GM19328 (cell line): ENCODE data around the gene POLE4.

Experiments used
- ATAC-seq: cut with Tn5 transposase; IDR thresholded peaks from one replicate; pipeline ENCODE4 v1.9.1; 2021; ENCODE audit warnings: mild to moderate bottlenecking, moderate library complexity; ENCODE audit not compliant: unreplicated experiment

Gene POLE4

GRCh38 chr2:74958274-74959105, at the start of gene POLE4:
TSS of gene POLE4 (plus strand) at chr2:74958643. CDS start at chr2:74958680, 37 bp downstream.
- peak; percentile 90 for ATAC-seq

DNA sequence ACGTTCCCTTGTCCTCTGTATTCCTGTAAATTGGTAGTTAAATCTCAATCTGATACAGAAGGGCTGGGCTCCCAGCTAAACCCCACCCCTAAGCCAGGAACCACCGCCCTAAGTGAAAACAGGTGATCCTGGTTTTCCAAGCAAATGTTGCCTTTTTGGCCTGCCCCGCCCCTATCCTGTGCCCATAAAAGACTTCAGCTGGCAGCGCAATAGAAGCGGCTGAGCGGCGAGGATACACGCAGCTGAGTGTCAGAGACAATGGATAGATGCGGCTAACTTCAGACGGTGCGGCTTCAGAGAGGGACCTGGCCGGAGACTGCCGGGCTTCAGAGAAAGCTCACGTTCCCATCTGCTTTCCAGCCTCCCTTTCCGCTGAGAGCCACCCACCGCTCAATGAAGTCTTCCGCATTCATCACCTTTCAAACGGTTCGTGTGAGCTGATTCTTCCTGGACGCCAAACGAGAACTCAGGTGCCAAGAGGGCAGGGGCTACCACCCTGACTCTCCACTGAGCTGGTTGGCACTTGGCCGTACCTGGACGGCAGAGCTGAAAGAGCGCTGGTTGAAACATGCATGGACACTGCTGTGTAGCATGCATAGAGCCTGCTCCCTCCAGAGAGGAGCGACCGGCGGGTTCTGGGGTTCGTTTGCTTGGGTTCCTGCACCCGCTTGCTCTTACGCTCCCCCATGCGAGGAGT, 49.5 kb upstream of the POLE4 start:
- no peak for ATAC-seq

GRCh38 chr2:74910245-74910644, 48.2 kb upstream of the POLE4 start:
- ATAC-seq = no peak

DNA sequence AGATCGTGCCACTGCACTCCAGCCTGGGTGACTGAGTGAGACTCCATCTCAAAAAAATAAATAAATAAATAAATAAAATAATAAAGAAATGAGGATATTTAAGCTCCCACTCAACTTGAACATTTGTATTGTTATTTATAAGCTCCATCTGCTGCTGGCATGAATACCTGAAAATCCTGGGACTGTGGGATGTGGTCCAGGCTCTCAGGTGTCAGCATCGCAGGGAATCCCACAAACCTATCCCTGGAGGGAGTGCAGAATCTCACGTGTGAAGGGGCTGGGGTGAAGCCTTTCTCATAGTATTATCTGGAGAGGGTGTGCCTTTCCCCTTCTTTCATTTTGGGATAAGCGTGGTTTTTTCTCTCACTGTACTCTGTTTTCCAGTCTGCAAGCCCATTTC, 47.4 kb upstream of the POLE4 start:
- ATAC-seq = no peak

DNA sequence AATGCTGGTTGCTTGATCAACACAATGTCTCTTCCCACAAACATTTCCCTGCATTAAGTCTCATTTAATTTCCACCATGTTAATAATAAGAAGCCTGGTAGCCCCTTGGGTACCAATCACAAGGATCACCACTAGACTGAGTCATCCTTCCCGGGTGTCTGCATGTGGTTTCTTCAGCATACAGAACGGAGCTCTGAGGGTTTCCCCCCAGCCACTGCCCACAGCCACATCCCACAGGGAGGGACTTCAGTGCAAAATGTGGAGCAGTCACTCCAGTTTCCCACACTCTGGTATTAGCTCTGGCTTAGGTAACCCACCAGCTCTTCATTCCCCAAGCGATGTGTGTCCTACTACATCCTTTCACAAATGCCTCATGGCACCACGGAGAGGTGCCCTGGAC, 42.7 kb upstream of the POLE4 start:
- ATAC-seq = no peak

GRCh38 chr2:74916394-74916793, 42.0 kb upstream of the POLE4 start:
- no peak for ATAC-seq

DNA sequence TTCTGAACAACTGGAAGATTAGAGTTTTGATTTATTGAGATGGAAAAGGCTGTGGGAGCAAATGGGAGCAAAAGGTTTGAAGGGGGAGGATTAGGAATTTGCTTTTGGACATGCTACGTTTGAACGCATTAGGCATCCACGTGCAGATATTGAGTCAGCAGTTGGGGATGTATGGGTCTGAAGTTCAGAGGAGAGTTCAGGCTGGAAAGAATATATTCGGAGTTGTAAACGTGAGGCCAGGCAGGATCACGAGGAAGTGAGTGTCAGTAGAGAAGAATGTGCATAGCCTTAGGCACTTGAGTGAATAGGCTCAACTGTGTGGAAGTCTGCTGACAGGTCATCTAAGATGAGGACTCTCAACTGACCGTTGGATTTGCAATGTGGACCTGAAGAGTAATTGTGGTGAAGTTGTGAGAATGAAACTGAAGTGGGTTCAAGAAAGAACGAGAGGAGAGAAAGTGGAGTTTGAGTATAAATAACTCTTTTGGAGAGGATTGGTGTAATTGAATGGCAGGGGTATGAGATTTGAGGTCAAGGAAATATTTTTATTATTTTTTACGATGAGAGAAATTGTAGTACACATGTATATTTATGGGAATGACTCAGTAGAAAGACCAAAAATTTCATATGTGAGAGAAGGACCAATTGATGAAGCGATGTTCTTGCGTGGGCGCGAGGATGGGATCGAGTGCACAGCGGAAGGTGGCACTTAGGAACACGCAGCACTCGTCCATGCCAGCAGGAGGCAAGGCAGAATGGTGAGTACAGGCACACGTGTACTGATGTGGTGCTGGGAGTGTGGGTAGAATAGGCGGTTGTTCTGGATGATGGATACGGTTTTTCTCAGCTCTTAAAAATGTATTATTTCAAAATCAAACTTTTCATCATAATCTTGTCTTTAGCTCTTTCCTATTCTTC, 40.5 kb upstream of the POLE4 start:
- no peak for ATAC-seq

DNA sequence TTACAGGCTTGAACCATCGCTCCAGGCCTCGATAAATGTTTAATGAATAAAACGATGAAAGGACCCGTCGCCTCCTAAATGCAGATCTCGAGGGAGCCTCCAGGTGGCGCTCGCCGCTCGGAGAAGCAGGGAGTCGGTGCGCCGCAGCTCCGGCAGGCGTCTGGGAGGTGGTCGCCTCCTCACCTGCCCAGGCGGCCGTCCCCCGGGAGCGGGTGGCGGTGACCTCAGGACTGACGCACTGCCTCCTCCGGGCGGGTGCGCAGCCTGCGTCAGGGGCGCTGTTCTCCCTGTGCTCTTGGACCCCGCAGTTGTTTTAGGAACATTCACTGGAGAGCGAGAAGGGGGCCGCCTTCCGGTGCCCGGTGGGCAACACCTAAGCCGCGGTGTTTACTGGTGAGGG, 38.6 kb upstream of the POLE4 start:
- no peak for ATAC-seq

DNA sequence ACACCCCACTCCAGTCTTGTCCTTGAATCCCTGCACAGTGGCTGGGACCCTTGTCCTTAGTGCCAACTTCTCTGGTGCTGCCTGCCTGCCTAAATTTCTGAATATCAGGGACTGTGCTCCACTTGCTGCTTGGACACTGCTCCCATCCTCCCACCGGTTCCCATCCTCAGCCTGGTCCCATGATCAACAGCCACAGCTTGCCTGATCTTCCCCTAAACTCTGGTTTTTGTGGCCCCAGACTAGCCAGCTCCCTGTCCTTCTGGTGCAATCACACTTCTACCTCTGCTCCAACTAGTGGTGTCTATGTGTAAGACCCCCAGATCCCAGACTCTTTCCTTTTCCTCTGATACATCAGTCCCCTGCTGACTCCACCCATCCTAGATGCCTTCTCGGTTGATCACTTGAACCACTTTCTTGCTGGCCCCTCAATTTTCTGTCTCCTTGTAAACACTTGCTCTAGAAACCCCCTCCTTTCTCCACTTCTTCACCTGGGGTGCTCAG, 37.2 kb upstream of the POLE4 start:
- ATAC-seq = no peak

GRCh38 chr2:74922592-74923227, 35.7 kb upstream of the POLE4 start:
- ATAC-seq = no peak

- no peak for ATAC-seq
Observed at GRCh38 chr2:74924463-74925265, 33.8 kb upstream of the POLE4 start.

GRCh38 chr2:74925361-74925786, 33.1 kb upstream of the POLE4 start:
- no peak for ATAC-seq

DNA sequence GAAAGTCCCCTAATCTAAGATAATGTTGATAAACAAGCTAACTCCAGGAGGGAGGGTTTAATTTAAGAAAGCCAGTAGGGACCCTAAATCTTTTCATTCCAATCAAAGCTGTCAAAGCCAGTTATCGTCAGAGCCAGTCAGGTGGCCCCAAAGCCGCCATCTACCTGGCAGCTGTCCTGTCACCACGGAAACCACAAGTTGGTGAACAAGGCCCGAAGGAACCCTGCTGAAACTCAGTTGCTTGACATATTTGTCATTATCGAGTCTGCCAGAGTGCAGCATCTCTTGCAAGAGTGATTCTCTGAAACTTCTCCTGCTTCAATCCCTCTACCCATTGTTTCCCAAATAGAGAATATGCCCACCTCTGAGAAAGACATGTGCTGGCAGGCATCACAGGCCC, 30.8 kb upstream of the POLE4 start:
- no peak for ATAC-seq

GRCh38 chr2:74930811-74931486, 27.5 kb upstream of the POLE4 start:
- no peak for ATAC-seq

GRCh38 chr2:74931940-74932339, 26.5 kb upstream of the POLE4 start:
- ATAC-seq = no peak

GRCh38 chr2:74935975-74936391, 22.5 kb upstream of the POLE4 start:
- ATAC-seq = no peak

DNA sequence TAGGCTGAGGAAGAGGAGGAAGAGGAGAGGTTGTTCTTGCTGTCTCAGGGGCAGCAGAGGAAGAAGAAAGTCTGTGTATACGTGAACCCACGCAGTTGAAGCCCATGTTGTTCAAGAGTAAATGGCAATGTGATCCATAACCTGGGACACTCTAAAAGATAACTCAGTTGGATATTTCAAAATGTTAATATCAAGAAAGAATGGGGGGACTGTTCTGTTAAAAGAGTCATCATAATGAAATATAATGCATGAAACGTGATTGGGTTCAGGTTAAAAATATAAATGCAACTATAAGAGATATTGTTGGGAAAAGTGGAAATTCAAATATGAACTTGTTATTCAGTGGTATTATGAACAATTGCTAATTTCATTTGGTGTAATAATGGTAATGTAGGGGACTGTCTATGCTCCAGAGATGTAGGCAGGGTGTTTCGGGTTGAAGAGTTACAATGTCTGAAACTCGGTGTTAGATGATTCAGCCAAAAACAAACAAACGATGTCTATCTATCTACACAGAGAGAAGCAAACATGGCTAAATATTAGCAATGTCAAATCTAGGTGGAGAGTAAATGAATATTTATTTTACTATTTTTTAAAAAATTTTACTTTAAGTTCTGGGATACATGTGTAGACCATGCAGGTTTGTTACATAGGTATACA, 21.1 kb upstream of the POLE4 start:
- no peak for ATAC-seq

DNA sequence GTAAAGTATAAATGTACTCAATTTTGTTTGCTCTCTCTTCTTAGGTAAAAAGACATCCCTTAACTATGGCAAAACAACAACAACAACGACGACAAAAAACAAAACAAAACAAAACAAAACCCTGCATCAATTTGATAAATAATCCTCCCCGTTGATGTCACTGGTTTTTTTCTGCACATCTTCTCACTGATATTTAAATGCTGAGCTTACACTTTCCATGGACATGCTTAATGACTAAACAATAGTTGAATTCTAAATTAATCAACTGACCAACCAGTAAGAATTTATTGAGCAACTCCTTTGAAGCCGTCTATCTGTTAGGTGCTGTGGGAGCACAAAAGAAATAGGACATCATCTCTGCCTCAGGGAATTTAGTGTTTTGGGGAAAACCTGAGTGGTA, 20.2 kb upstream of the POLE4 start:
- ATAC-seq = no peak
